ENCODE data around the gene DNM1L. TPM values are rescaled to one million over a fixed set of nuclear protein-coding genes. Genes with fewer than 3 reads are reported as not detected.

Gene DNM1L
- polyA plus RNA-seq (ENCODE audit: insufficient read length in 3 of 3) = 100 to 1,000 TPM in 2 of 3 donors, 10 to 100 TPM in 1; 91.4 to 137 (median 104) TPM
- long read RNA-seq, donor 1, full-length matches to known transcripts = 11 of 36 reads
- long read RNA-seq, donor 1, partial matches to known transcripts = 25 of 36 reads
- long read RNA-seq, donor 1, other reads (novel, unspliced or antisense) = 0 of 36 reads
- long read RNA-seq, donor 2, partial matches to known transcripts = 7 of 9 reads
- long read RNA-seq, donor 2, other reads (novel, unspliced or antisense) = 0 of 9 reads
- long read RNA-seq, donor 3, full-length matches to known transcripts = 5 of 41 reads
- long read RNA-seq, donor 3, partial matches to known transcripts = 36 of 41 reads
- long read RNA-seq, donor 3, other reads (novel, unspliced or antisense) = 0 of 41 reads
- long read RNA-seq, donor 4, full-length matches to known transcripts = 7 of 7 reads
- long read RNA-seq, donor 4, partial matches to known transcripts = 0 of 7 reads
- long read RNA-seq, donor 4, other reads (novel, unspliced or antisense) = 0 of 7 reads
- long read RNA-seq, donor 5 = 0 reads
- long read RNA-seq, donor 6, partial matches to known transcripts = 0 of 5 reads
- long read RNA-seq, donor 6, other reads (novel, unspliced or antisense) = 0 of 5 reads
- long read RNA-seq, donor 7, partial matches to known transcripts = 55 of 83 reads
- long read RNA-seq, donor 7, other reads (novel, unspliced or antisense) = 22 of 83 reads
- long read RNA-seq, donor 8, full-length matches to known transcripts = 10 of 136 reads
- long read RNA-seq, donor 8, partial matches to known transcripts = 126 of 136 reads
- long read RNA-seq, donor 8, other reads (novel, unspliced or antisense) = 0 of 136 reads
- long read RNA-seq, donor 9, partial matches to known transcripts = 22 of 30 reads
- long read RNA-seq, donor 9, other reads (novel, unspliced or antisense) = 0 of 30 reads
- long read RNA-seq, donor 10, full-length matches to known transcripts = 5 of 29 reads
- long read RNA-seq, donor 10, partial matches to known transcripts = 24 of 29 reads
- long read RNA-seq, donor 10, other reads (novel, unspliced or antisense) = 0 of 29 reads
- long read RNA-seq, donor 11, full-length matches to known transcripts = 7 of 26 reads
- long read RNA-seq, donor 11, partial matches to known transcripts = 19 of 26 reads
- long read RNA-seq, donor 11, other reads (novel, unspliced or antisense) = 0 of 26 reads
- long read RNA-seq, donor 12, partial matches to known transcripts = 11 of 30 reads
- long read RNA-seq, donor 12, other reads (novel, unspliced or antisense) = 16 of 30 reads
- long read RNA-seq, donor 13 = 0 reads
- long read RNA-seq, donor 14, full-length matches to known transcripts = 4 of 49 reads
- long read RNA-seq, donor 14, partial matches to known transcripts = 45 of 49 reads
- long read RNA-seq, donor 14, other reads (novel, unspliced or antisense) = 0 of 49 reads
- long read RNA-seq, donor 15, partial matches to known transcripts = 15 of 16 reads
- long read RNA-seq, donor 15, other reads (novel, unspliced or antisense) = 0 of 16 reads
- long read RNA-seq, donor 16, full-length matches to known transcripts = 14 of 130 reads
- long read RNA-seq, donor 16, partial matches to known transcripts = 111 of 130 reads
- long read RNA-seq, donor 16, other reads (novel, unspliced or antisense) = 5 of 130 reads

DNA sequence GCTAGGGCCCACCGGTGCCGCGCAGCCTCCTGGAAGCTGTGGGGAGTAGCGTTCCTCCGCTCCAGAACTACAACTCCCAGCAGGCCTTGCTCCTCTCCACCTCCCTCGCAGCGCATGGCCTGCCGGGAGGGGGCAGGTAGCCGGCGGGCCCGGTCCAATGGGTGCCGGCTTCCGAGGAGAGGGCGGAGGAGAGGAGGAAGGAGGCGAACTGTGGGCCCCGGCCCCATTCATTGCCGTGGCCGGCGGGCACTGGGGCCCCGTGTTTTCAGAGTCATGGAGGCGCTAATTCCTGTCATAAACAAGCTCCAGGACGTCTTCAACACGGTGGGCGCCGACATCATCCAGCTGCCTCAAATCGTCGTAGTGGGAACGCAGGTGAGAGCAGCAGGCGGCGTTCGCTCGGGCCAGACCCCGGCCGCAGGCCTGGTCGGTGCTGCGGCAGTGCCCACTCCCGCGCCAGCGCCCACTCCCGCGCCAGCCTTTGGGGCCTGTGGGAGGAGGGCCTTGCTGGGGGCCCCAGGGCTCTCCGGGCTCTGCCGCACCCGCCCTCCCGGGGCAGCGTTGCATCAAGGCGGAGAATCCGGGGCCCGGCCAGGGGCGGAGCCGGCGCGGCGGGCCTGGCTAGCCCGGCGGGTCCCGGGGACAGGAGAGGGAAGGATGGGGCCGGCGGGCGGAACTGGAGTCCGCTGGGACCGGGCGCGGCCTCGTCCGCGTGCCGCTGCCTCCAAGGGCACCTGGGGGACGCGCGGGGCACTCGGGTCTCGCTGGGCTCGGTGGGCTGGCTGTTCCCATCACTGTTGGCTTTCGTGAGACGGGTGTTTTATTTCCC lies at the start of gene DNM1L:
DNM1L (plus strand) TSS at position 211 of the 829 bp plus-strand sequence; CDS start at position 274, 63 bp downstream.
- DNase-seq (ENCODE audit: extremely low read depth in 1 of 11, low read depth in 9 of 11, low spot score in 4 of 11) = peak; percentile 85 to 97 (median 94)

DNA sequence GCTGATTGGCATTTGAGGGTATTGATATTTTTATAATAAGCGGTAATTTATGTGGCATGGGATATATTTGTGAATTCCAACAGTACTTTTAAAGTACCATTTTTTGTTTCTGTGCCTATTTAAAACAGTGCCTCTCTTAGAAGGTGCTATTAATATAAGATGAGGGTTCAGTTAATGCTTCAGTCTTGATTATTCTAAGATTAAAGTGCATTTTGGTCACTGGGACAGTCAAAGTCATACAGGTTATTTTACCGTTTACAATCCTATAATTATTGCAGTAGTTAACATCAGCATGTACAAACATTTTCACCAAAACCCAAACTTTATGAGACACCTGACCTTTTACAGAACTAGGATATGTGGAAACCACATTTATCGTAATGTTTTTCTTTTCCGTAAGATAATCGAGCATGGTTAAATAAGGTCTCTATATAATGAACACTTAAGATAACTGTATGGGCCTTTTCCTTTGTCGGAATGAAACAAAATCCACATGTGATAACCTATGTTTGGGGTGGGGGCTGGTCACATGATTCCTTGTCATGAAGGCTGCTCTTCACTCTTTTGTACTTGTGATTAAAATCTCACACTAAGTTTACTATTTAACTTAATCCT lies 37.7 kb upstream of the DNM1L start:
- no peak for DNase-seq (ENCODE audit: extremely low read depth in 1 of 11, low read depth in 9 of 11, low spot score in 4 of 11)

DNA sequence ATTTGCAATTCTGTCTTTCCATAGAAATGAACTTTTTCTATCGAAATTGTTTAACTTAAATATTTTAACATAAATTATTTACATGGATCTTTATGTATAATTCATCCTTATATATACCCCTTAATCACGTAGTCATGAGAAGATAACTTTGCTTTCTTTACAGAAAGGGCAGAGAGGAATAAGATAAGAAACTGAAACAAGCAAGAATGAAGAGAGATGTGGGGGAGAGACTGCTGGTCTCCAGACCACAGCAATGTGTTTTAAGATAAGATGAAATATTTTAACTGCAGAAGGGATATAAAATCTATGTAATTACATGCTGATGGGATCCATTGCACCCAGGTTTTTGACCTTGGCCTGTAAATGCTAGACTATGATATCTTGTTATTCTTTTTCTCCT lies 34.7 kb upstream of the DNM1L start:
- DNase-seq (ENCODE audit: extremely low read depth in 1 of 11, low read depth in 9 of 11, low spot score in 4 of 11) = no peak

DNA sequence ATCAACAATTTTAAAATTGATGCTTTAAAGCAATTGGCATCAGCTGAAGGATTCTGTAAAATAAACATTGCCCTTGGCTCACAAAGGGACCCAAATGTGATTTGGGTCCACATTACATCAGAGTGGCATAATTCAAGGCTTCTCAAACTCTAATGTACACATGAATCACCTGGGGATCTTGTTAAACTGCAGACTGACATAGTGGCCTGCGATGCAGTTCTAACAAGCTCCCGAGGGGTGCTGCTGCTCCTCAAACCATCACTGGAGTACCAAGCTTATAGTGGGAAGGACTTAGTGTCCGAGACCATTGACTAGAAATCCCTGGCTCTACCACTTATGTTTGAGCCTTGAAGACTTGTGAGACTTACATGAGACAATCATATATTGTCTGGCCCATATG lies 31.8 kb upstream of the DNM1L start:
- DNase-seq (ENCODE audit: extremely low read depth in 1 of 11, low read depth in 9 of 11, low spot score in 4 of 11) = no peak

DNA sequence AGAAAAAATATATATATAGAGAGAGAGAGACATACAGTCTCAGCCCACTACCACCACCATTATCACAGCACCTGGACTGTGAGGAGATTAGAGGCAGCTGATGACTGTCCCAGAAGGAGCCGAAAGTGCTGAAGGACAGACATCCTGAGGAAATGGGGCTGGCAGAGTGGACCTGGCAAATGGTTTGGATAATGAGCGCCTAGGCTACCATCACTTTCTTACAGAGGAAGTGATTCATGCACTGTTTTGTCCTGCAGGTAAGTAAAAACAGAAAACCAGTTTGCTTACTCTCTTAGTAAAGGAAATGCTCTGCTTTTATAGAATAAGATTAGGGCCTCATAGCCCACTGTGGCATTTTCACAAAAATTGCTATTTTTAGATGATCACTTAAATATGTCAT lies 28.6 kb upstream of the DNM1L start:
- no peak for DNase-seq (ENCODE audit: extremely low read depth in 1 of 11, low read depth in 9 of 11, low spot score in 4 of 11)

DNA sequence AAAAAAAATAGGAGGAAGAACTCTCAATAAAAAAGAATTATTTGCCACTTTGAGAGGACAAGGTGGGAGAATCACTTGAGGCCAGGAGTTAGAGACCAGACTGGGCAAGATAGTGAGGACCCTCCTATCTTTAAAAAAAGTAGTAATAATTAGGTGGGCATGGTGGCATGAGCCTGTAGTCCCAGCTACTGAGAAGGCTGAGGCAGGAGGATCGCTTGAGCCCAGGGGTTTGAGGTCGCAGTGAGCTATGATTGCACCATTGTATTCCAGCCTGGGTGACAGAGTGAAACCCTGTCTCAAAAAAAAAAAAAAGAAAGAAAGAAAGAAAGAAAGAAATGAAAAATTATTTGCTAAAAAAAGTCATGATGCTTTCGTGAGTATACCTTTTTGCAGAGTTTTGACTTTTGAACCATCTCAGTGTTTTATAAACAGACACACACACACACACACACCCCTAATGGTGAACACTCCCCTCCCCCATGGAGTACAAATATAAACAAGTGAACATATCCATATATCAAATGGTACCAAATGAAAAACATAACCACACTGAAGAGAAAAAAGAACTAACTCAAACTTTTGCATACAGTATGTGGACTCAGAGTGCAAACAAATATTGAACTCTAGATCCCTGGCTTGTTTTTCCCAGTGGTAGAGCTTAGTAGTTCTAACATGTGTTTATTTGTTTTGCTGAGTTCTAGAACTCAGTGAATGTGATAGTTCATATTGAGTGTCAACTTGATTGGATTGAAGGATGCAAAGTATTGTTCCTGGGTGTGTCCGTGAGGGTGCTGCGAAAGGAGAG lies 27.7 kb upstream of the DNM1L start:
- DNase-seq (ENCODE audit: extremely low read depth in 1 of 11, low read depth in 9 of 11, low spot score in 4 of 11) = no peak

DNA sequence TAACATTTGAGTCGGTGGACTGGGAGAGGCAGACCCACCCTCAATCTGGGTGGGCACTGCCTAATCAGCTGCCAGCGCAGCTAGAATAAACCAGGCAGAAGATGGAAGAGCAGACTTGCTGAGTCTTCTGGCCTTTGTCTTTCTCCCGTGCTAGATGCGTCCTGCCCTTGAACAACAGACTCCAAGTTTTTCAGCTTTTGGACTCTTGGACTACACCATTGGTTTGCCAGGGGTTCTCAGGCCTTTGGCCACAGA lies 27.2 kb upstream of the DNM1L start:
- no peak for DNase-seq (ENCODE audit: extremely low read depth in 1 of 11, low read depth in 9 of 11, low spot score in 4 of 11)

DNA sequence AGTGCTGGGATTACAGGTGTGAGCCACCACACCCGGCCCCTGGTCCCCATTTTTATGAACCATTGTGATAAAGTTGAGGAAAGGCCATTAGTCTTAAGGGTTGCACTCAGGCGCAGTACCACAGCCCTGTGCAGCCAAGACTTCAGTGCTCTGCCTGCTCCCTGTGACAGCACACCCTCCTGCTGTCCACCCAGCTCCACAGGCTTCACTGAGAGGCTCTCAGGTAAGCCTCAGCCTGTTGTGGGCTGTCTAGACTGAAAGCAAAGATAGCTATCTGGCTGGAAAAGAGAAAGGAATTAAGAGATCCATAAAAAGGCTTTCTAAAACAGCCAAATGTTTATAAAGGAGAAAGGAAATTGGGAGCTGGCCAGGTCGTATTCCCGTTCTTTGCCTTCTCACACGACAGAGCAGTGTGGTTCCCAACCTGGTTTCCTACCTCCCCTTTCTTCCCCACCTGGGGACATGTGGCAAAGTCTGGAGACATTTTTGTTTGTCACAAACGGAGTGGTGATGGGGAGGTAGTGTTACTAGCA lies 19.1 kb upstream of the DNM1L start:
- DNase-seq (ENCODE audit: extremely low read depth in 1 of 11, low read depth in 9 of 11, low spot score in 4 of 11) = no peak

DNA sequence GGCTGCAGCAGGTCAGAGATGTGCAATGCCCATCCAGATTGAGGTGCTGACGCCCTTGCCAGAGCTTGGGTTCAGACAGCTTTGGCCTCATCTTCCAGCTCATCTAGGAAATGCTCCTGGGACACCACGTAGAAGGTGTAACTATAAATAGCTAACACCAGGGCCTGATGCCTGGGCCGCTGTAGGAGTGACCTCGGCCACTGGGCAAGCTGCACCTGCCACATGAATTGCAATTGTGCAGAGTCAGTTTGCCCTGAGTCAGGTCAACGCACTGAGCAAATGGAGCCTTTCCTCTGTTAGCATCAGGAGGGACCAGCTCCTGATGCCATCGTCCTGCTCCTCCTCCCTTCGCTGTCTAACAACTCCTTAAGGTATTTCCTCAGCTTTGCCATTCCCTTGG lies 17.4 kb upstream of the DNM1L start:
- DNase-seq (ENCODE audit: extremely low read depth in 1 of 11, low read depth in 9 of 11, low spot score in 4 of 11) = no peak

DNA sequence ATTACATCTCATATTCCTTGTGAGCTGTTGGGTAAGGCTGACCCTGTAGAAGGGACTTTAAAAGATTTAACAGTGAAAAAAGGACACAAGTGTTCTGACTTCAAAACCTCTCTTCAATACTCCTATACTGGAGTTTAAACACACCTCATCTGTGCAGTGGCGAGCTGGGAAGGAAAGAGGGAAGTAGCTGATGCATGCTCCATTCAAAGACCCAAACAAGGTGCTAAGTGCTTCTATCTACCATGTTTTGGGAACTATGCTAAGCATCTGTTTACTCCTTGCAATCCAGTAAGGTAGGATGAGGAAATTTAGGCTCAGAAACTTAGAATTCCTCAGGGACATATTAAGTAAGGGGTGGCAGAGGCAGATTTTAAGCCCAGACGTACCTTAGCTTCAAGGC lies 16.4 kb upstream of the DNM1L start:
- no peak for DNase-seq (ENCODE audit: extremely low read depth in 1 of 11, low read depth in 9 of 11, low spot score in 4 of 11)

DNA sequence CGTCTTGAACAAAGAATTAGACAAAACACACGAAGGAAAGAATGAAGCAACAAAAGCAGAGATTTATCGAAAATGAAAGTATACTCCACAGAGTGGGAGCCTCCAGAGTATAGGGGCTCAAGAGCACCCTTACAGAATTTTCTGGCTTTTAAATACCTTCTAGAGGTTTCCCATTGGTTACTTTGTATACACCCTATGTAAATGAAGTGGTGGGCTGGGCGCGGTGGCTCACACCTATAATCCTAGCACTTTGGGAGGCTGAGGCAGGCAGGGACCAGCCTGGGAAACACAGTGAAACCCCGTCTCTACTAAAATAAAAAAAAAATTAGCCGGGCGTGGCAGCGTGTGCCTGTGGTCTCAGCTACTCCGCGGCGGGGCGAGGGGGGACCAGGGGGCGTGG lies 13.1 kb upstream of the DNM1L start:
- no peak for DNase-seq (ENCODE audit: extremely low read depth in 1 of 11, low read depth in 9 of 11, low spot score in 4 of 11)

DNA sequence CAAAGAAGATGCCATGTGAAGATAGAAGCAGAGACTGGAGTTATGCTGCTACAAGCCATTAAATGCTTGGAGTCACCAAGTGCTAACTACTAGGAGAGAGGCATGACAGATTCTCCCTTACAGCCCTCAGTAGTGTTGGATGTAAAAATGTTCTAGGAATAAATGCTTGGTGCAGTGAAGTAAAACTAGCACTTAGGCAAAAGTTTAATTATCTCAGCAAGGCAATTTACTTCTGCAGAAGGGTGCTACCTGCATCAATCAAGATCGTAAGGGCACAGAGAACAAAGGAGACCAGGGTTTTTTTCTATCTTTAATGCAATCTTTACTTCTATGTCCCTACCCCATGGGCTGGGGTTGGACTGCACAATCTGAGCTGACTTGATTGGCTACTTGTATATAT lies 9.5 kb upstream of the DNM1L start:
- no peak for DNase-seq (ENCODE audit: extremely low read depth in 1 of 11, low read depth in 9 of 11, low spot score in 4 of 11)

DNA sequence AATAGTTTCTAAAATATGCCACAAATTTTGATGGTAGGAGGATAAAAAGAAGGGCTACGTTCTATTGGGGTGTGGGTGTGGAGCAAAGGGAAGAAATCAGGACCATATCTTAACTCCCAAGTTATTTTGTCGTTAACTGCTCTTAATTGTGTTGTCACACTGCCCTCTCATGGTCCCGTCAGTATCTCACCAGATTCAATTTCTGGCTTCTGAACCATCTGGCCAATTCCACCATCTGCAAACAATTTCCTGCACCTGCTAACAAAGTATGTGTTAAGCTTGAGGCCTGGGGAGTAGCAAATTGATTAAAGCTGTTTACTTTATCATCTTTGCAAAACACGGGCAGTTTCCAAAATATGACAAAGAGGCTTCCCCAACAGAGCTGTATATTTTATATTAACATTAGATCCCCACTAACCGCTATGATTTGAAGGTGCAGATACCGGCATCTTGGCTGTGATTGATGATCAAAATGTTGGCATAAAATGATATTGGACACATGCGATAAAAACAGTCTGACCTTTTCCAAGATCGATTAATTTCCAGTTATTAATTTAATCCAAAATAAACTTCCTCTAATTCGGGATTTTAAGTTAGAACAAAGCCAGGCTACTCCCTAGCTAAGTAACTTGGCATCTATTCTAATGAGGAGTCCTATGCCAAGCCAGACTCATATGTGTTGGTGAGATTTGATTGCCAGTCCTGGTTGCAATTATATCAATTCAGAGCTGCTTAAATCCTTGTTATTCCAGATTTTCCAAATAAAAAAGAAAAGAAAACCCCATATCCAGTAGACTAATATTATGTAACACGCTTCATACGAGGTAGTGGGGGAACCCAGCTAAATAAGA lies 6.9 kb upstream of the DNM1L start:
- peak; percentile 38 to 74 (median 53) for DNase-seq (ENCODE audit: extremely low read depth in 1 of 11, low read depth in 9 of 11, low spot score in 4 of 11)

DNA sequence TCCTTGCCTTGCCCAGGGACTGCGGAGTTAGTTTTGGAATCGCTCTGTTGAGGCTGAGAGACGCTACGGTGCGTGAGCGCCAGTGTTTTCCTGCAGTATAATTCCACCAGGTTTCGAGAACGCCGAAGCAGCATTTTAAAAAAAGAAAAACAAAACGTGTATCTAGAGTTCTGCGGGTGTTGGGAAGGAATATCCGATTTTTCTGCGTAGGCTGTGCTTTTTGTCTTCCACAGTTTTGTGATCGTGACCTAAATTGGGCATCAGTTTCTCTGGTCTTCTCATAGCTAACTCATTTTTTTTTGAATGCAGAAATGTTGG lies 778 bp downstream of the DNM1L start:
- peak in 2 of 11 donors; percentile 24 to 25 for DNase-seq (ENCODE audit: extremely low read depth in 1 of 11, low read depth in 9 of 11, low spot score in 4 of 11)

DNA sequence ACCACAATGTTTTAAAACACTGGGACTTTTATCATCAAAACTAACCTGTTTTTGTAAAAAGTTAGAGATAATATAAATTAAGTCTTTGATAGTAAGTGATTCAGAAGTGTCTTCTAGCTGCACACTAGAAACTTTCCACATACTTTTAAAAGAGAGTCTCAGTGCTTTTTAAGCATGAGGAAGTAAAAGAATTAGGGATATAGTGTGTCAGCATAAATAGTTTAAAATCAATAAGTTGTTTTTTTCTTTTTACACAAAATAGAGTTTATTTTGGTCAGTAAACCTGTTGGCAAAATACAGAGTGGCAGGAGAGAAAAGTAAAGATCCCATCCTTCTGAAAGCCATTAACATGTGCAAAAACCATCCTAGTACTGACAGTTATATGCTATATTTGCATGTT lies 1.7 kb downstream of the DNM1L start:
- no peak for DNase-seq (ENCODE audit: extremely low read depth in 1 of 11, low read depth in 9 of 11, low spot score in 4 of 11)

DNA sequence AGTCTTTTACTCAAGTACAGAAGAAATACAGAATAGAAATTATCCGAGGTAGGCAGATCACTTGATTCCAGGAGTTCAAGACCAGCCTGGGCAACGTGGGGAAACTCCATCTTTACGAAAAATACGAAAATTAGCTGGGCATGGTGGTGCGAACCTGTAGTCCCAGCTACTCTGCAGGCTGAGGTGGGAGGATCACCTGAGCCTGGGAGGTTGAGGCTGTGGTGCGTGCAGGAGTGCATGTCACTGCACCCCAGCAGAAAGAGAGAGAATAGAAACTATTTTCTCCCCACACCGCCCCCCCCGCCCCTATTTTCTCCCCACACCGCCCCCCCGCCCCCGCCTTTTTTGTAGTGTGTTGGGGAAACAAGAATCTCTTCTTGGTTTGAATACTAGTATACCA lies 2.2 kb downstream of the DNM1L start:
- DNase-seq (ENCODE audit: extremely low read depth in 1 of 11, low read depth in 9 of 11, low spot score in 4 of 11) = no peak
